SH-SY5Y (cell line): ENCODE measurements around the gene FITM2.

Experiments used
- GATA2 ChIP-seq: IDR thresholded peaks from 2 replicates; pipeline ENCODE4 v1.6.1; 2011; ENCODE audit warnings: mild to moderate bottlenecking, low read depth, low read length
- GATA3 ChIP-seq: IDR thresholded peaks from 2 replicates; pipeline ENCODE4 v1.6.1; 2011; ENCODE audit warnings: low read depth, mild to moderate bottlenecking, low read length, moderate library complexity

FITM2 gene

DNA sequence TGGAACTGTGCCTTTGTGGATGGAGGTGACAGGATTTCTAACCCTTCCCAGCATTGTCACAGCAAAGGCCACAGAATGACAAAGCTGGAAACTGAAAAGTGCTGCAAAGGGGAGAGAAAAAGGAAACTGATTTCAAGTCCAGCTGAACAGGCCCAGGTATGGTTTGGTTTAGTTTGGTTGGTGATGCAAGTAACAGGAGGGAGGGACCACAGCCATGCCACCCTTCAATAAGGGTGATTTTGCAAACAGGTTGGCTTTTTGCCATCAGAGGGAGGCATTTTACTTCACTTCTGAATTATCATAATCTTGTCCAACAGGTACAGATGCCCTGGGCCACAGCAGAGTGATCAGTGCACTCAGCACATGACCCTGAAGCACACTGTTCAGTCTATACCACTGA is 6.6 kb downstream of the FITM2 start:
- TF ChIP-seq GATA2 (no peak), GATA3 (no peak)

- TF ChIP-seq GATA3, result no peak
- TF ChIP-seq GATA2, result no peak
These were observed 8.3 kb downstream of the FITM2 start for GRCh38 chr20:44302736-44303135.

GRCh38 chr20:44302026-44302669 is 8.9 kb downstream of the FITM2 start:
- TF ChIP-seq GATA3 (no peak), GATA2 (no peak)

- TF ChIP-seq GATA3 (no peak), GATA2 (no peak)
These were observed 9.7 kb downstream of the FITM2 start for GRCh38 chr20:44301285-44301684.

DNA sequence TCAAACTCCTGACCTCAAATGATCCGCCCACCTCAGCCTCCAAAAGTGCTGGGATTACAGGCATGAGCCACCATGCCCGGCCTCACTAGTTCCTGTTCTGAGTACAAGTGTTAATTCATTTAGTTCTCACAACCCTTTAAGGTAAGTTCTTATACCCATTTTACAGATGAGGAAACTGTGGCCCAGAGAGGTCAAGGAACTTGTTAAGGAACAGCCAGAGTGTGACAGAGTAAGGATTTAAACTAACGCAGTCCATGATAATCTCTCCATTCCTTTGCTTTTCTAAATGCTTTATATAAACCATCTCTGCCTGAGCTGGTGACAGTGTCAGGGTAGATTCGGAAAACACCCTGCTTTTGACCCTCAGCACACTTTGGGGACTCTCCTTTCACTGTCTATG is 13.3 kb downstream of the FITM2 start:
- TF ChIP-seq GATA3 (no peak), GATA2 (no peak)

DNA sequence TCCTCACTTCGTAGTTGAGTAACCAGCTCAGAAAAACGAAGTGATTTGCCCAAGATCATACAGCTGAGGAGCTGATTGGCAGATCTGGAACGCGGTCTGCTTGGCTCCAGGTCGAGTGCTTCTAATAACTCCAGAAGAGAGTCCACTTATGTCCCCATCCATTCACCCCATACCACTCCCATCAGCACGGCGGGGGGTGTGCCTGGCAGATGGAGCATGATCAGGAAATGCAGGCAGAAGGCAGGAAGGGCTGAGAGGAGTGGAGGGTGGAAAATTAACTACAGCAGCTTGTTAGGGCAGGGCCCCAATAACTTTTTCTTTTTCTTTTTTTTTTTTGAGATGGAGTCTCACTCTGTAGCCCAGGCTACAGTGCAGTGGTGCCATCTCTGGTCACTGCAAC is 15.0 kb downstream of the FITM2 start:
- TF ChIP-seq GATA2 (no peak), GATA3 (no peak)

GRCh38 chr20:44291754-44292153 is 19.2 kb downstream of the FITM2 start:
- TF ChIP-seq GATA2, result no peak
- no peak for TF ChIP-seq GATA3

- no peak for TF ChIP-seq GATA2
- no peak for TF ChIP-seq GATA3
These were observed 22.8 kb downstream of the FITM2 start for GRCh38 chr20:44288252-44288651.

DNA sequence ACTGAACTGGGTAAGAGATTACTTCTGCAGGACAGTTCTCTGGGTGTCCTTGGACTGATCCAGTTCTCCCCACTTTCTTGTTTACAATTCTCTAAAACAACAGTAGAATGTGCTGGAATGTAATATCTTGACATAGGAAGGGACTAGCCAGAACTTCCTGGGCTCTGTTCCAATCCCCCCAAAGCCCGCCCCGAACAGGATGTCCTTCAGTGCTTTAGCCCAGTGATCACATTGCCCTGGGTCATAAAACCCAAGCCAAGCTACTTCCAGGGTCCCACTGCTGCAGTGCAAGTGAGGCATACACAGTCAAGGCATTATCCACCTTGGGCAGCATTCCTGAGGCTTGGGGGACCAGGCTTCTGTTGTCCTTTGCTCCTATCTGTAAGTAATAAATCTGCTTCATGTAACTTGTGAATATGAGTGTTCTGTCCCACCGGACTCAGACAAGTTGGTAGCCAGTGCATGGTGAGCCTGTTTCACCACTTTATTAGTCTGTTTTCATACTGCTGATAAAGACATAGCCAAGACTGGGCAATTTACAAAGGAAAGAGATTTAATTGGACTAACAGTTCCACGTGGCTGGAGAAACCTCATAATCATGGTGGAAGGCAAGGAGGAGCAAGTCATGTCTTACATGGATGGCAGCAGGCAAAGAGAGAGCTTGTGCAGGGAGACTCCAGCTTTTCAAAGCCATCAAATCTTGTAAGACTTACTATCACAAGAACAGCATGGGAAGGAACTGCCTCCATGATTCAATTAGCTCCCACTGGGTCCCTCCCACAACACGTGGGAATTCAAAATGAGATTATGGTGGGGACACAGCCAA is 23.5 kb downstream of the FITM2 start:
- no peak for TF ChIP-seq GATA2
- TF ChIP-seq GATA3, result no peak

- TF ChIP-seq GATA3, result no peak
- TF ChIP-seq GATA2, result no peak
These were observed 27.0 kb downstream of the FITM2 start for GRCh38 chr20:44284032-44284431.

DNA sequence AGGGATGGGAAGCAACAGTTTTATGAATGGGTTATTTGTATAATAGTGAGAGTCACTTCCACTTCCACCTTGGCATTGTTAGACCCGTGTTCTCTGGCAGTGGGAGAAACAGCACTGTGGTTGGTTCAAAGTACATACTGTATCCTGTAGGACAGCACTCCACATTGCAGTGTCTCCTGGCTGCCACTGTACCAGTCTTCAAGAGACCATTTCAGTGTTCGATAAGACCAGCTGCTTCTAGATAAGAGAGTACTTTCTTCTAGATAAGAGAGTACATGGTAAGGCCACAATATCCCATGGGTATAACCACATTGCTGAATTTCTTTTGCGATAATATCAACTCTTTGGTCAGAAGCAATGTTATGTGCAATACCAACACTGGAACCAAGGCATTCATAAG is 28.8 kb downstream of the FITM2 start:
- TF ChIP-seq GATA3 (no peak), GATA2 (no peak)

DNA sequence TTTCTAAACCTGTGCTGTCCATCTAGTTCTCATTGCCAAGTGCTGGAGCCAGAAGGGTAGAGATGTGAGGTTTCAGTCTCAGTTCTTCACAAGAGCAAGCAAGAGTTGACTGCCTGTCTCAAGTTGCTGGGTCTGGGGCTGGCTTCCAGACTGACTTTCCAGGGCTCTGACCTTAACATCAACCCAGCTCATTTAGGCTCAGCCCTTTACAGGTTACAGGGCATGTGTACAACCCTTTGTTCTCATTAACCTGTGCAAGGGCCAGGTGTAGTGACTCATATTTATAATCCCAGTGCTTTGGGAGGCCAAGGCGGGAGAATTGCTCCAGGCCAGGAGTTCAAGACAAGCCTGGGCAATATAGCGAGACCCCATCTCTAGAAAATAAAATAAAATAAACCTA is 30.6 kb downstream of the FITM2 start:
- TF ChIP-seq GATA3, result no peak
- no peak for TF ChIP-seq GATA2

GRCh38 chr20:44279228-44279627 is 31.8 kb downstream of the FITM2 start:
- TF ChIP-seq GATA3 (no peak), GATA2 (no peak)

DNA sequence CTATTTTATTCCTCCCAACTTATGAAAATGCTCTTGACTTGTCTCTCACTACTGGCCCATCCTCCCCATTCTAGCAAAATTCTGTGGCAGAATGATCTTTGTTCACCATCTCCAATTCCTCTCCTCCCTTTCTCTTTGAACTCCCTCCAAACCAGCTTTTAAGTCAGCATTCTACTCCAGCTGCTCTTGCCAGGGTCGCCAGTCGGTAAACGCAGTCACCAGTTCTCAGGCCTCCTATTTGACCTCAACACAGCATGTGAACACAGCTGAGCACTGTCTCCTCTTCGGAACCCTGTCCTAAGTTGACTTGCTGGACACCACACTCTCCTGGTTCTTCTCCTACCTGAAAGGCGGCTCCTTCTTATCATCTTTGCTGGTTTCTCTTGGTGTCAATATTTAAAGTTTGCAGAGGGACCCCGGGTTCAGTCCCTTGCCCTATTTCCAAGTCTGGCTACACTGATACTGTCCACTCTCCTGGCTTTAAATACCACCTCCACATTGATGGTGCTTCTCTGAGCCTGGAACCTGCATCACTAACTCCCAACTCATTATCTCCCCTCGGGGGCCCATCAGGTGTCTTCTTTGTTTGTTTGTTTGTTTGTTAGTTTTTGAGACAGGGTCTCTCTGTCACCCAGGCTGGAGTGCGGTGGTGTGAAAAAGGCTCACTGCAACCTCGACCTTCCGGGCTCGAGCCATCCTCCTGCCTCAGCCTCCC is 36.5 kb downstream of the FITM2 start:
- no peak for TF ChIP-seq GATA2
- no peak for TF ChIP-seq GATA3
